ENCODE data around the gene USP15.

DNA sequence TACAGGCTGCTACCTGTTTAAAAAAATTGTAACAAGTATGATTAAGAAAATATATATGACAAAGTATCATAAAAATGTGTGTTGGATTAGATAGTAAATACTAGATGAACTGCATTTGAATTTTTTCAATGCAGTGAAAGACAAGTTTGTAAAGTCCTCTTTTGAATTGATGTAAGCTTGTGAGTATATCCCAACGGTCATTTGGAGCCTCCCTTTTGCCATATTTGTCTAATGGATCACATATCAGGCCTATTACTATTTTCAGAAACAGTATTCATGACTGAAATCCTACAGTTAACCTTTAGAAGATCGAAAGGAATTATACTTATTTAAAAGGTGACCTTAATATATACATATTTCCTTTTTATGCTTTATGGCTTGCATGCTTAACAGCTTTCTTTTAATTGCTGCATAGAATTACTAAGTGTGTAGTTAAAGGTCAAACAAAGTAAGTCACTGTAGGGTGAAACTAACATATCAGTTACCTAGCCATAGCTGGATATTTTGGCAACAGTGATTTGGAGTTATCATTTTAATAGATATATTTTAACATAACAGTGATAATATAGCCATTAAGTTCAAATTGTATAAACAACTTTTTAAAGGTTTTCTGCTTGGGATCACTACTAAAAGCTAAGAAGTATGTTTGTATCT, 53.6 kb downstream of the USP15 start:
- TF ChIP-seq, protein P1, sequence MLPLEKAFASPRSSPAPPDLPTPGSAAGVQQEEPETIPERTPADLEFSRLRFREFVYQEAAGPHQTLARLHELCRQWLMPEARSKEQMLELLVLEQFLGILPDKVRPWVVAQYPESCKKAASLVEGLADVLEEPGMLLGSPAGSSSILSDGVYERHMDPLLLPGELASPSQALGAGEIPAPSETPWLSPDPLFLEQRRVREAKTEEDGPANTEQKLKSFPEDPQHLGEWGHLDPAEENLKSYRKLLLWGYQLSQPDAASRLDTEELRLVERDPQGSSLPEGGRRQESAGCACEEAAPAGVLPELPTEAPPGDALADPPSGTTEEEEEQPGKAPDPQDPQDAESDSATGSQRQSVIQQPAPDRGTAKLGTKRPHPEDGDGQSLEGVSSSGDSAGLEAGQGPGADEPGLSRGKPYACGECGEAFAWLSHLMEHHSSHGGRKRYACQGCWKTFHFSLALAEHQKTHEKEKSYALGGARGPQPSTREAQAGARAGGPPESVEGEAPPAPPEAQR (tag by site-specific recombination; IDR thresholded peaks at IDR 0.05): no peak
- TF ChIP-seq ZNF114 (tag by site-specific recombination; IDR thresholded peaks at IDR 0.05): no peak
- TF ChIP-seq ZBTB7A (tag by site-specific recombination; IDR thresholded peaks at IDR 0.05; ENCODE audit: low read depth): no peak
- no peak for TF ChIP-seq CTCF (tag by site-specific recombination; IDR thresholded peaks at IDR 0.05)
- TF ChIP-seq SETDB1 (IDR thresholded peaks at IDR 0.05; ENCODE audit: insufficient read length, low read length): no peak
- no peak for TF ChIP-seq REST (tag by site-specific recombination; IDR thresholded peaks at IDR 0.05)
- no peak for TF ChIP-seq ZNF2 (tag by site-specific recombination; IDR thresholded peaks at IDR 0.05)
- TF ChIP-seq ZNF513 (tag by site-specific recombination; IDR thresholded peaks at IDR 0.05): no peak
